OCI-LY1 (cell line): Measurements from ENCODE around the gene PDZD2.

ENCODE experiments used
- H2AFZ ChIP-seq: fragments of 200-600 bp; sonication (generic), shearing (Covaris generic); 2 replicates; pipeline ENCODE4 v1.6.0; 2014; ENCODE audit warnings: antibody characterized with exemption, mild to moderate bottlenecking, low read length
- H3F3A ChIP-seq: fragments of 200-600 bp; sonication (generic), shearing (Covaris generic); 2 replicates; pipeline ENCODE4 v1.6.0; 2014; ENCODE audit warnings: mild to moderate bottlenecking, antibody characterized with exemption, low read length, moderate library complexity; ENCODE audit not compliant: insufficient read depth
- H3K27ac ChIP-seq: fragments of 200-600 bp; sonication (generic); 2 replicates; pipeline ENCODE4 v1.5.1; 2014; ENCODE audit warnings: low read length, mixed run types, mild to moderate bottlenecking, low read depth; ENCODE audit not compliant: poor library complexity, severe bottlenecking
- H3K27me3 ChIP-seq: fragments of 200-600 bp; sonication (generic); 2 replicates; pipeline ENCODE4 v1.6.0; 2014; ENCODE audit warnings: antibody characterized with exemption, mild to moderate bottlenecking, low read length, moderate library complexity; ENCODE audit not compliant: insufficient read depth
- H3K36me3 ChIP-seq: fragments of 200-600 bp; sonication (generic); 2 replicates; pipeline ENCODE4 v1.6.1; 2014; ENCODE audit warnings: mild to moderate bottlenecking, antibody characterized with exemption, low read length, moderate library complexity, mixed read lengths; ENCODE audit not compliant: insufficient read depth
- H3K4me1 ChIP-seq: fragments of 200-600 bp; sonication (generic); 2 replicates; pipeline ENCODE4 v1.5.1; 2014; ENCODE audit warnings: mild to moderate bottlenecking, low read length, moderate library complexity; ENCODE audit not compliant: insufficient read depth, severe bottlenecking
- H3K4me2 ChIP-seq: fragments of 200-600 bp; sonication (generic), shearing (Covaris generic); 2 replicates; pipeline ENCODE4 v1.6.1; 2014; ENCODE audit warnings: low read length
- H3K4me3 ChIP-seq: fragments of 200-600 bp; sonication (generic); 2 replicates; pipeline ENCODE4 v1.5.1; 2014; ENCODE audit warnings: low read length, low read depth, mild to moderate bottlenecking, mixed read lengths; ENCODE audit not compliant: poor library complexity, severe bottlenecking
- H3K79me2 ChIP-seq: fragments of 200-600 bp; shearing (Covaris generic); 2 replicates; pipeline ENCODE4 v1.6.1; 2016; ENCODE audit warnings: mixed run types, low read length, mixed read lengths; ENCODE audit not compliant: insufficient read depth
- H3K9ac ChIP-seq: fragments of 200-600 bp; sonication (generic), shearing (Covaris generic); 2 replicates; pipeline ENCODE4 v1.6.1; 2014; ENCODE audit warnings: mild to moderate bottlenecking, low read length, mixed read lengths
- H3K9me2 ChIP-seq: fragments of 200-600 bp; sonication (generic), shearing (Covaris generic); 2 replicates; pipeline ENCODE4 v1.6.1; 2014; ENCODE audit warnings: low read depth, mild to moderate bottlenecking, low read length, mixed read lengths
- H3K9me3 ChIP-seq: fragments of 200-600 bp; shearing (Covaris generic); 2 replicates; pipeline ENCODE4 v1.6.1; 2014; ENCODE audit warnings: low read length, mixed read lengths
- H4K20me1 ChIP-seq: fragments of 200-600 bp; sonication (generic), shearing (Covaris generic); 2 replicates; pipeline ENCODE4 v1.6.0; 2016; ENCODE audit warnings: mild to moderate bottlenecking, low read length; ENCODE audit not compliant: insufficient read depth
- CTCF ChIP-seq: fragments of 200-600 bp; sonication (generic), shearing (Covaris generic); IDR thresholded peaks from 2 replicates; pipeline ENCODE4 v1.5.1; 2017; ENCODE audit warnings: mild to moderate bottlenecking, antibody characterized with exemption, low read length, moderate library complexity, mixed read lengths
- EZH2 ChIP-seq: fragments of 200-600 bp; sonication (generic), shearing (Covaris generic); IDR thresholded peaks from 2 replicates; pipeline ENCODE4 v1.8.0; 2017; ENCODE audit warnings: borderline replicate concordance, mixed run types, mild to moderate bottlenecking, antibody characterized with exemption, low read length, moderate library complexity, mixed read lengths

The PDZD2 gene

GRCh38 chr5:32018476-32019436 is 379.8 kb downstream of the PDZD2 start:
- Histone ChIP-seq H3K79me2 (no peaks in the 10 kb centered on the region), H3K27me3 (no peaks in the 10 kb centered on the region), H3K4me1 (peaks cover 86% of the 10 kb centered on the region), H4K20me1 (no peaks in the 10 kb centered on the region), H3K4me2 (peak overlapping the region; percentile 78), H3K4me3 (peak overlapping the region; percentile 49), H3K9me3 (no peaks in the 10 kb centered on the region), H3F3A (peaks cover 3% of the 10 kb centered on the region; the same call in 1 of the 2 replicates), H3K36me3 (peaks cover 11% of the 10 kb centered on the region; the same call in 1 of the 2 replicates), H2AFZ (peak overlapping the region; percentile 6; the same call in 1 of the 2 replicates), H3K9ac (peak overlapping the region; percentile 64), H3K27ac (peak overlapping the region; percentile 97), H3K9me2 (no peaks in the 10 kb centered on the region)
- TF ChIP-seq EZH2: no peak
- TF ChIP-seq CTCF: no peak

GRCh38 chr5:32020271-32020670 is 381.3 kb downstream of the PDZD2 start:
- Histone ChIP-seq H3K27me3 (no peaks in the 10 kb centered on the region), H4K20me1 (no peaks in the 10 kb centered on the region), H3K4me1 (peaks cover 70% of the 10 kb centered on the region), H2AFZ (no peak overlapping the region), H3K9me2 (no peaks in the 10 kb centered on the region), H3K4me3 (peak overlapping the region; percentile 44), H3K79me2 (no peaks in the 10 kb centered on the region), H3K9me3 (no peaks in the 10 kb centered on the region), H3K9ac (peak overlapping the region; percentile 56), H3K4me2 (peak overlapping the region; percentile 83), H3F3A (no peaks in the 10 kb centered on the region), H3K36me3 (peaks cover 11% of the 10 kb centered on the region; the same call in 1 of the 2 replicates), H3K27ac (peak overlapping the region; percentile 97)
- TF ChIP-seq EZH2: no peak
- no peak for TF ChIP-seq CTCF

- TF ChIP-seq CTCF (no peak), EZH2 (no peak)
- peak overlapping the region; percentile 83 for H3K4me2 ChIP-seq
- peaks cover 10% of the 10 kb centered on the region; the same call in 1 of the 2 replicates for H3K36me3 ChIP-seq
These were observed 382.0 kb downstream of the PDZD2 start for GRCh38 chr5:32020946-32021345.

More at GRCh38 chr5:32020946-32021345, 382.0 kb downstream of the PDZD2 start:
- no peaks in the 10 kb centered on the region for H4K20me1 ChIP-seq
- H2AFZ ChIP-seq: no peak overlapping the region
- no peak overlapping the region for H3K4me3 ChIP-seq
- peak overlapping the region; percentile 97 for H3K27ac ChIP-seq
- H3F3A ChIP-seq: no peaks in the 10 kb centered on the region
- H3K9me2 ChIP-seq: no peaks in the 10 kb centered on the region
- no peaks in the 10 kb centered on the region for H3K27me3 ChIP-seq
- no peaks in the 10 kb centered on the region for H3K79me2 ChIP-seq
- no peaks in the 10 kb centered on the region for H3K9me3 ChIP-seq
- no peak overlapping the region for H3K9ac ChIP-seq
- peaks cover 64% of the 10 kb centered on the region for H3K4me1 ChIP-seq
